Right ventricle myocardium inferior (tissue), 1 donor: Measurements from ENCODE around the gene AK1. TPM values are rescaled to one million over a fixed set of nuclear protein-coding genes. Genes with fewer than 3 reads are reported as not detected.

Source experiments
- microRNA-seq: library from miRNA; unstranded; fragments of <30 nt; microRNA quantifications from one replicate; pipeline ENCODE4 v1.2.0, GENCODE V29; 2020
- total RNA-seq: library from RNA; stranded (reverse); fragmentation: NEBNext Ultra II Directional; extraction: Animal tissue kit (Norgen Biotek cat#: 25700); gene quantifications from one replicate; pipeline ENCODE4 v1.2.1, GENCODE V29; 2021
- donor health status: DM: no; HTN: yes; CAD: no; lungs with severe emphysema.

AK1 gene
- total RNA-seq, 1 donor from 2014 or later = 880 TPM

Small RNAs within 50 kb of the gene (microRNA-seq; reads per million reads assigned to microRNA genes)
- not detected for gene MIR4672

Other genes starting within 250 kb of the AK1 start
- gene CFAP157, start 170.7 kb downstream of the AK1 start, total RNA-seq = not detected
- gene PTRH1, start 162.0 kb downstream of the AK1 start, total RNA-seq = 14.2 TPM
- gene TTC16, start 161.6 kb downstream of the AK1 start, total RNA-seq = 0.30 TPM
- gene TOR2A, start 142.4 kb downstream of the AK1 start, total RNA-seq = 3.8 TPM
- gene SH2D3C, start 99.0 kb downstream of the AK1 start, total RNA-seq = 21.3 TPM
- gene CDK9, start 91.6 kb downstream of the AK1 start, total RNA-seq = 49.9 TPM
- gene FPGS, start 74.8 kb downstream of the AK1 start, total RNA-seq = 30.2 TPM
- 131 TPM for gene ENG, start 23.0 kb downstream of the AK1 start, total RNA-seq
- 43.3 TPM for gene ST6GALNAC6, start 21.9 kb upstream of the AK1 start, total RNA-seq
- 21.9 TPM for gene ST6GALNAC4, start 39.4 kb upstream of the AK1 start, total RNA-seq
- gene PIP5KL1, start 53.1 kb upstream of the AK1 start, total RNA-seq = not detected
- gene DPM2, start 60.2 kb upstream of the AK1 start, total RNA-seq = 11.9 TPM
- gene EEIG1, start 103.3 kb upstream of the AK1 start, total RNA-seq = 25.3 TPM
- gene NAIF1, start 189.6 kb upstream of the AK1 start, total RNA-seq = 5.1 TPM
- 5.9 TPM for gene SLC25A25, start 190.6 kb upstream of the AK1 start, total RNA-seq